DND-41 (cell line): ENCODE measurements around the gene PKDCC.

ENCODE experiments used
- EZH2 ChIP-seq: IDR thresholded peaks from 3 replicates; pipeline ENCODE4 v1.6.1; 2012; ENCODE audit warnings: borderline replicate concordance, low read depth, mild to moderate bottlenecking, moderate library complexity, low read length, inconsistent platforms; ENCODE audit not compliant: severe bottlenecking
- TF ChIP-seq, protein P1 (sequence below): IDR thresholded peaks from 2 replicates; pipeline ENCODE4 v1.5.1; 2012; ENCODE audit warnings: borderline replicate concordance, low read length, moderate library complexity, mild to moderate bottlenecking; ENCODE audit not compliant: poor library complexity, severe bottlenecking; ENCODE audit errors: extremely low read depth

DNA sequence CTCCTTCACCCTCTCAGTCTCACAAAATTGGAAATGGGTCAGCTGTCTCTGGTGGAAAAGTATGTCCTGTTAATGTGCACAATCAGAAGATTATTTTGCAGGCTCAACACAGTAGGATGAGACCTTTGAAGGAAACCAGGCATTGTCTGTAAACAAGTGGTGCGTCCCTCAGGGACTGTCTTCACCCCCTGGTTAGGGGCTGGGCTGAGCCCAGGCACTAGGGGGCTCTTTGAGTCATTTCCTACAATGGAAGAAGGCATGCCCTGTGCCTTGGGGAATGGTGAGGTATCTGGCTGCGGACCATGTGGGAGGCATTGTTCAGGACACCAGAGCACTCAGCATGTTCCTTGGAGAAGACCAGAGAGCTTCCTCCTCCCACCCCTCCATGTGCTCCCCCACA, 26.8 kb downstream of the PKDCC start:
- TF ChIP-seq, protein P1, sequence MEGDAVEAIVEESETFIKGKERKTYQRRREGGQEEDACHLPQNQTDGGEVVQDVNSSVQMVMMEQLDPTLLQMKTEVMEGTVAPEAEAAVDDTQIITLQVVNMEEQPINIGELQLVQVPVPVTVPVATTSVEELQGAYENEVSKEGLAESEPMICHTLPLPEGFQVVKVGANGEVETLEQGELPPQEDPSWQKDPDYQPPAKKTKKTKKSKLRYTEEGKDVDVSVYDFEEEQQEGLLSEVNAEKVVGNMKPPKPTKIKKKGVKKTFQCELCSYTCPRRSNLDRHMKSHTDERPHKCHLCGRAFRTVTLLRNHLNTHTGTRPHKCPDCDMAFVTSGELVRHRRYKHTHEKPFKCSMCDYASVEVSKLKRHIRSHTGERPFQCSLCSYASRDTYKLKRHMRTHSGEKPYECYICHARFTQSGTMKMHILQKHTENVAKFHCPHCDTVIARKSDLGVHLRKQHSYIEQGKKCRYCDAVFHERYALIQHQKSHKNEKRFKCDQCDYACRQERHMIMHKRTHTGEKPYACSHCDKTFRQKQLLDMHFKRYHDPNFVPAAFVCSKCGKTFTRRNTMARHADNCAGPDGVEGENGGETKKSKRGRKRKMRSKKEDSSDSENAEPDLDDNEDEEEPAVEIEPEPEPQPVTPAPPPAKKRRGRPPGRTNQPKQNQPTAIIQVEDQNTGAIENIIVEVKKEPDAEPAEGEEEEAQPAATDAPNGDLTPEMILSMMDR, result peak; percentile 38
- no peak for TF ChIP-seq EZH2
